Sigmoid colon (tissue), 4 donors: ENCODE data around the gene CBARP.

Experiments
- POLR2A ChIP-seq, 2 donors: fragments of 450-650 bp; IDR thresholded peaks; one replicate each; pipeline ENCODE4 v1.6.1; 2016; ENCODE audit warnings: antibody characterized with exemption in 2 of 2, mild to moderate bottlenecking in 2 of 2, moderate library complexity in 2 of 2
- POLR2AphosphoS5 ChIP-seq, 4 donors: sonication (generic); formaldehyde crosslinking; IDR thresholded peaks; one replicate each; pipeline ENCODE4 v1.6.1; 2017; ENCODE audit warnings: antibody characterized with exemption in 4 of 4
- TF ChIP-seq, protein P1 (sequence below), 4 experiments: fragments of 450-650 bp in 3 of 4; fragments of 200-600 bp in 1 of 4; IDR thresholded peaks; one replicate each; pipeline ENCODE4 v1.5.1; 2016 to 2019; ENCODE audit warnings: antibody characterized with exemption in 4 of 4, mild to moderate bottlenecking in 3 of 4, moderate library complexity in 2 of 4

DNA sequence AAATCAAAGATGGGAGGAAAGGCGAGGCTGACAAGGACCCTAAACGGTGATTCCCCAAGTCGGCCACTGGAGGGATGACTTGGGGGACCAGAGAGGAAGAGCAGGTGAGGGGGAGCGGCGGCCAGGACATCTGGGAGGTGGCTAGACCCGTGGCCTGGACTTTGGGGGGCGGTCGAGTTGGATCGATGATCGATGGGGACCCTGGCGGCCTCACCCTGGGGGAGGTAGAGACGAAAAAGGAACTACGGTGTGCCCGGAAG, 23.7 kb upstream of the CBARP start:
- TF ChIP-seq, protein P1, sequence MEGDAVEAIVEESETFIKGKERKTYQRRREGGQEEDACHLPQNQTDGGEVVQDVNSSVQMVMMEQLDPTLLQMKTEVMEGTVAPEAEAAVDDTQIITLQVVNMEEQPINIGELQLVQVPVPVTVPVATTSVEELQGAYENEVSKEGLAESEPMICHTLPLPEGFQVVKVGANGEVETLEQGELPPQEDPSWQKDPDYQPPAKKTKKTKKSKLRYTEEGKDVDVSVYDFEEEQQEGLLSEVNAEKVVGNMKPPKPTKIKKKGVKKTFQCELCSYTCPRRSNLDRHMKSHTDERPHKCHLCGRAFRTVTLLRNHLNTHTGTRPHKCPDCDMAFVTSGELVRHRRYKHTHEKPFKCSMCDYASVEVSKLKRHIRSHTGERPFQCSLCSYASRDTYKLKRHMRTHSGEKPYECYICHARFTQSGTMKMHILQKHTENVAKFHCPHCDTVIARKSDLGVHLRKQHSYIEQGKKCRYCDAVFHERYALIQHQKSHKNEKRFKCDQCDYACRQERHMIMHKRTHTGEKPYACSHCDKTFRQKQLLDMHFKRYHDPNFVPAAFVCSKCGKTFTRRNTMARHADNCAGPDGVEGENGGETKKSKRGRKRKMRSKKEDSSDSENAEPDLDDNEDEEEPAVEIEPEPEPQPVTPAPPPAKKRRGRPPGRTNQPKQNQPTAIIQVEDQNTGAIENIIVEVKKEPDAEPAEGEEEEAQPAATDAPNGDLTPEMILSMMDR (IDR thresholded peaks at IDR 0.05) = peak in 1 of 4 experiments; percentile 37
- no peak for TF ChIP-seq POLR2A (IDR thresholded peaks at IDR 0.05)
- no peak for TF ChIP-seq POLR2AphosphoS5 (IDR thresholded peaks at IDR 0.05)
